HG03039 (cell line): Measurements from ENCODE around the gene MYO15B.

Experiments
- ATAC-seq: cut with Tn5 transposase; IDR thresholded peaks from one replicate; pipeline ENCODE4 v1.9.1; 2021; ENCODE audit warnings: mild to moderate bottlenecking, moderate library complexity; ENCODE audit not compliant: unreplicated experiment

The MYO15B gene

GRCh38 chr17:75622771-75623273, 35.2 kb downstream of the MYO15B start:
- no peak for ATAC-seq

- no peak for ATAC-seq
Measured at GRCh38 chr17:75623386-75623785, 35.8 kb downstream of the MYO15B start.

GRCh38 chr17:75624021-75624420, 36.4 kb downstream of the MYO15B start:
- ATAC-seq: no peak

- no peak for ATAC-seq
Measured at GRCh38 chr17:75624714-75625345, 37.2 kb downstream of the MYO15B start.

GRCh38 chr17:75625813-75626486, 38.4 kb downstream of the MYO15B start:
- ATAC-seq: no peak

- no peak for ATAC-seq
Measured at GRCh38 chr17:75626496-75627038, 39.0 kb downstream of the MYO15B start.

GRCh38 chr17:75627094-75627493, 39.5 kb downstream of the MYO15B start:
- ATAC-seq: no peak

GRCh38 chr17:75628425-75628824, 40.8 kb downstream of the MYO15B start:
- no peak for ATAC-seq

- no peak for ATAC-seq
Measured at GRCh38 chr17:75629157-75629556, 41.6 kb downstream of the MYO15B start.

GRCh38 chr17:75630071-75630917, 42.7 kb downstream of the MYO15B start:
- ATAC-seq: no peak

- no peak for ATAC-seq
Measured at GRCh38 chr17:75631353-75631752, 43.8 kb downstream of the MYO15B start.

GRCh38 chr17:75632428-75632827, 44.8 kb downstream of the MYO15B start:
- ATAC-seq: no peak

GRCh38 chr17:75632863-75633485, 45.4 kb downstream of the MYO15B start, which contains the start of gene SMIM5:
Gene SMIM5 (plus strand): TSS chr17:75633434. CDS start chr17:75640202, 6,768 bp downstream.
- ATAC-seq: no peak

- no peak for ATAC-seq
Measured at GRCh38 chr17:75633486-75634375, 46.1 kb downstream of the MYO15B start.

- ATAC-seq: no peak
Measured at GRCh38 chr17:75634376-75634740, 46.8 kb downstream of the MYO15B start.

GRCh38 chr17:75634754-75635609, 47.4 kb downstream of the MYO15B start:
- no peak for ATAC-seq

- no peak for ATAC-seq
Measured at GRCh38 chr17:75635610-75636202, 48.1 kb downstream of the MYO15B start.

GRCh38 chr17:75636381-75637142, 49.0 kb downstream of the MYO15B start:
- ATAC-seq: no peak
